COR-L47 (cell line): ENCODE results near the gene ZKSCAN8.
A peak's percentile ranks its signal among the peaks of the same experiment; 100 is the strongest.
"Not testable (repeated sequence)": the region's sequence is repeated elsewhere in the genome, so short reads cannot be mapped to it uniquely, and the experiment has no call there.

ENCODE experiments used
- DNase-seq: peaks from one replicate; lab custom pipeline; 2025; lab: John Stamatoyannopoulos, UW

ZKSCAN8 gene

GRCh38 chr6:28141500-28142329, at the start of gene ZKSCAN8:
TSS of gene ZKSCAN8 (plus strand) at chr6:28141883. CDS start at chr6:28148408, 6,525 bp downstream.
- peak; percentile 96 for DNase-seq

GRCh38 chr6:28102222-28102621, 39.5 kb upstream of the ZKSCAN8 start:
- DNase-seq, result not testable (repeated sequence)

GRCh38 chr6:28102699-28103098, 39.0 kb upstream of the ZKSCAN8 start:
- DNase-seq, result not testable (repeated sequence)

DNA sequence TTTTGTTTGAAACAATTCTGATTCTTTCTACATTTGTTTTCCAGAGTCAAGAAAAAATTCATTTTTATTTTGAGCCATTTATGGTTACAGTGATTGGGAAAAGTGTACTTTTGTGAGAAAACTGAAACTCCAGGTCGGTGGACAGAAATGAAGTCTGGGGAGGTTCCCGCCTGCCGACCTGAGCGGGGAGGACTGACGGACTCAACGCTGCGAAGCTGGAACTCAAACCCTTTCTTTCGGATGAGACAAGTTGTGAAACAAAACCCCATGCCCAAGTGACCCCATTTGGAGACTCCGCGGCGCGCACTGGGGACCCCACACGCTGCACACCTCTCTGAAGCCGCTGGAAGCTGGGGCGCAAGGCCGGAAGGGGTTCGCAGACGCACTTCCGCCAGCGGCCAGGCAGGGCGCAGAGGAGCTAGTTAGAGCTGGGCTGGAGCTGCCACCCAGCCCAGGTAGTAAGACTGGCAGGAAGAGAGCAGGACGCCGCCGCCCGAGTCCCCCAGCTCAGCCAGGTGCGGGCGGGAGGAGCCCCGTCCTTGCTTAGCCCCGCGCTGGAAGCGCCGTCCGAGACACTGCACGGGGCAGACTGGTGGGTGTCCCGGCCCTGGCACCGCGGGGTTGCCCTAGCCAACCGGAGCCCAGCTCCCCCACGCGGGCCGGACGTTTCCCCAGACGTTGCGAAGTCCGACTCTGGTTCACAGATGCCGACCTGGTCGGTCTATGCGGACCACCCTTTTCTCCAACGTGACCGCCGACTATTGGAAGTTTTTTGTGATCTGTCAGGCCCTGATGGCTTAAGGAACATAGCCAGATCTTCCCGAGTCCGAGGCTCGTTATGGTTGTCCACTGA, 37.1 kb upstream of the ZKSCAN8 start:
- DNase-seq, result peak; percentile 82

- no peak for DNase-seq
These were observed 36.4 kb upstream of the ZKSCAN8 start for GRCh38 chr6:28105245-28105639.

- DNase-seq, result no peak
These were observed 34.2 kb upstream of the ZKSCAN8 start for GRCh38 chr6:28107506-28107905.

- no peak for DNase-seq
These were observed 29.7 kb upstream of the ZKSCAN8 start for GRCh38 chr6:28111964-28112363.

GRCh38 chr6:28115799-28116198, 25.9 kb upstream of the ZKSCAN8 start:
- no peak for DNase-seq

- no peak for DNase-seq
These were observed 24.2 kb upstream of the ZKSCAN8 start for GRCh38 chr6:28117386-28118050.

DNA sequence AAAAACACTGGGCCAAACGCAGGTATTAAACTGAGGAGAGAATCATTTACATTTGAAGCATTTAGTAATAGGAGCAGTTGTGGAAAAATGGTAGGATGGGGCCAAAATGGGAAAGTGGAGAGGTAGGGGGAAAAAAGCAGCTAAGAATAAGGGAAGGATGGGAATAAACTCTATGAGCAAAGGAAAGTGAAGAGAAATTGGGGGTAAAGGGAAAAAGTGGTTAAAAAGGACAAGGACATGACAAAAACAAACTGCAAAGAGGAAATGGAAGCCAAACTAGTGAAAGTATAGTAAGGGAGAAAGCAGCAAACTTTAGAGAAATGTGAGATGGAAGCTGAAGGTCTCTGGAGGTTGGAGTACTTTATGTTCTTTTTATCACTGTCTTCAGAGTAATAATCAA, 23.5 kb upstream of the ZKSCAN8 start:
- DNase-seq, result no peak

- DNase-seq, result no peak
These were observed 19.8 kb upstream of the ZKSCAN8 start for GRCh38 chr6:28121876-28122275.

DNA sequence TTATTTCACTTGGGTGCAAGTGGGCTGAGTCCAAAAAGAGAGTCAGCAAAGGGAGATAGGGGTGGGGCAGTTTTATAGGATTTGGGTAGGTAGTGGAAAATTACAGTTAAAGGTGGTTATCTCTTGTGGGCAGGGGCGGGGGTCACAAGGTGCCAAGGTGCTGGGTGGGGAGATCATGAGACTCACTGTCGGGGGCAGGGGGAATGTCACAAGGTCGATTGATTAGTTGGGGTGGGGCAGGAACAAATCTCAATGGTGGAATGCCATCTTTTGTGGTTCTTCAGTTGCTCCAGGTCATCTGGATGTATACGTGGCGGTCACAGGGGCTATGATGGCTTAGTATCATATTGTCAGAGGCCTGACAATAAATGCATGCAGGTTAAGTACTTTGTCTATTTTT, 19.4 kb upstream of the ZKSCAN8 start:
- DNase-seq, result not testable (repeated sequence)

DNA sequence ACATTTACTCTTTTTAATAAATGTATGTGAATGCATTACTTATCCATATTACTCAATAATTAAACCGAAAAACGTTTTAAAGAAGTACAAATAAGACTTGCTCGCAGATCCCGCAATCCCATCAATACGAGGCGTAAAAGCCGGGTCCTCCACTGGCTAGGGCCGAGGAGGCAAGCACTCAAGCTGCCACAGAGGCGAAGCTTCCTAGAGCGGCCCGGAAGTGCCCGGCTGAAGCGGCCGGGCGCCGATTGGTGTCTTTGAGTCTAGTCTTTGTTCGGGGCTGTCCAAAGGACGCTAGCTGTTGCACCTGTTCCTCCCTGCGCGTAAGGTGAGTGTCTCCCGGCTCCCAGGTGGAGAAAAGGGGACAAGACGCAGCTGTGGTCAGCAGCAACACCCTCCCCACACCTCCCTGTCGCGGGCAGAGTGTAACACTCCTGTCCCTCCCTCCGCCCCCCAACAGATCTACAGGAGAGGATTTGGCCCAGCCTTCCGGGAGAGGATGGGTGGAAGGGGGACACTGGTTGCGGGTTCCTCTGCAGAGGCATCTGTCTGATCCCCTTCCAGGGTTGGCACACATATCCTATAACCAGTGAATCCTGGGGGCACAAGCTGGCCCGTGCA, 17.2 kb upstream of the ZKSCAN8 start, which contains the start of gene ZSCAN16:
Gene ZSCAN16 (plus strand): TSS at position 260 of the 621 bp plus-strand sequence. CDS start 835 bp downstream, outside the sequence.
- DNase-seq, result peak; percentile 86

GRCh38 chr6:28124971-28125353, 16.7 kb upstream of the ZKSCAN8 start:
- DNase-seq, result no peak

- no peak for DNase-seq
These were observed 16.3 kb upstream of the ZKSCAN8 start for GRCh38 chr6:28125401-28125800.

DNA sequence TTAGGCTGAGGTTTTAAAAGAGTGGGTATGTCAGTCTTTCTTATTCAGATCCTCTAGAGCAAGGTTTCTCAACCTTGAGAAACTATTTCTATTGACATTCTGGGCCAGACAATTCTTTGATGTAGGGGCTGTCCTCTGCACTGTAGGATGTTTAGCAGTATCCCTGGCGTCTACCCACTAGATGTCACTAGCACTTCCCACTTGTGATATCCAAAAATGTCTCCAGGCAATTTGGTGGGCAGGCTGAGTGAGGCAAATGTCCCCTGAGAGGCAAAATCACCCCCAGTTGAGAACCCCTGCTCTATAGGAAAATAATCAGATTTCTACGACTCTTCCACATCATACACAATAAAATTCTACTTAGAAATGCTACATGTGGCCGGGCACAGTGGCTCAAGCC, 7.7 kb upstream of the ZKSCAN8 start:
- DNase-seq, result peak; percentile 37

- no peak for DNase-seq
These were observed 7.0 kb upstream of the ZKSCAN8 start for GRCh38 chr6:28134716-28135115.

DNA sequence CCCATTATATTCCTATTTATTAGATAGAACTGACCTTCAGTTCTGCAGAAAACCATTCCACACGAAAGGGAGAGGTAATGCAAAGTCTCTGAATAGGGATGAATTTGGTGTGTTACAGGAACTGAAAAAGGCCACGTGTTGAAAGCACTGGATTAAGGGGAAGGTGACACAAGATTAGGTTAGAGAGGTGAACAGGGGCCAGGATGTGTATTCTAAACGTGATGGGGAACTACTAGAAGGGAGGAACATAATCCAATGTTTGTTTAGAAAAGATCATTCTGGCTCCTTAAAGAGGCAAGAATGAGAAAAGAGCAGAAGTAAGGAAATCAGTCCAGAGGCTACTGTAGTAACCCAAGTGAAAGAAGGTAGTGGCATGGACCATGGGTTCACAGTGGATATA, 6.3 kb upstream of the ZKSCAN8 start:
- no peak for DNase-seq

- peak; percentile 91 for DNase-seq
These were observed 4.8 kb upstream of the ZKSCAN8 start for GRCh38 chr6:28136585-28137504.

- peak; percentile 7 for DNase-seq
These were observed 4.1 kb upstream of the ZKSCAN8 start for GRCh38 chr6:28137505-28137981.
